ENCODE data around the gene DRAXIN. TPM values are rescaled to one million over a fixed set of nuclear protein-coding genes. Genes with fewer than 3 reads are reported as not detected.

Gene DRAXIN
- total RNA-seq, 1 donor from 2014 or later = 0.24 TPM

DNA sequence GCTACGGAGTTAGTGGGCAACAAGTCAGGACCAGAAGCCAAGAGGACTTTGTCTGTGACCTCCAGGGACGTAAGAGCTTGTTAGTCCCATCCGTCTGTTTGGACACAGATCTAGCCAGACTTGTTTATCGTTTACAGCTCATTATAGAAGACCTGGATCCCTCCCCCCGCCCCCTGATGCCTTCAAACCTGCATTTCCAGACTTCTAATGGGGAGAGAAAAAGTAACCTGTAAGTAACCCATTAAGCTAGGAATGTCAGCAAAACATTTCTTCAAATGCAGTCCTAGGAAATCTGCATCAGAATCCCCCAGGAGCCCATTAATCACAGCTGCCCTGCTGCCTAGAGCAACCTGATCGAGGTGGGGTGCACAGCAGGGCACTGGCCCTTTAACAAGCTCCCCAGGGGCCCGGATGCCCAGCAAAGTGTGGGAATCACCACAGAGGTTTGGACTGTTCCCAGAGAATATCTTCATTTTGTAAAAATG lies 9.2 kb upstream of the DRAXIN start:
- DNase-seq = no peak
- peaks cover 2% of the 10 kb centered on the region for H3K36me3 ChIP-seq
- peaks cover 14% of the 10 kb centered on the region for H3K4me1 ChIP-seq
- H3K4me3 ChIP-seq = no peak overlapping the region
- H3K27ac ChIP-seq = no peak overlapping the region
- TF ChIP-seq, protein P1, sequence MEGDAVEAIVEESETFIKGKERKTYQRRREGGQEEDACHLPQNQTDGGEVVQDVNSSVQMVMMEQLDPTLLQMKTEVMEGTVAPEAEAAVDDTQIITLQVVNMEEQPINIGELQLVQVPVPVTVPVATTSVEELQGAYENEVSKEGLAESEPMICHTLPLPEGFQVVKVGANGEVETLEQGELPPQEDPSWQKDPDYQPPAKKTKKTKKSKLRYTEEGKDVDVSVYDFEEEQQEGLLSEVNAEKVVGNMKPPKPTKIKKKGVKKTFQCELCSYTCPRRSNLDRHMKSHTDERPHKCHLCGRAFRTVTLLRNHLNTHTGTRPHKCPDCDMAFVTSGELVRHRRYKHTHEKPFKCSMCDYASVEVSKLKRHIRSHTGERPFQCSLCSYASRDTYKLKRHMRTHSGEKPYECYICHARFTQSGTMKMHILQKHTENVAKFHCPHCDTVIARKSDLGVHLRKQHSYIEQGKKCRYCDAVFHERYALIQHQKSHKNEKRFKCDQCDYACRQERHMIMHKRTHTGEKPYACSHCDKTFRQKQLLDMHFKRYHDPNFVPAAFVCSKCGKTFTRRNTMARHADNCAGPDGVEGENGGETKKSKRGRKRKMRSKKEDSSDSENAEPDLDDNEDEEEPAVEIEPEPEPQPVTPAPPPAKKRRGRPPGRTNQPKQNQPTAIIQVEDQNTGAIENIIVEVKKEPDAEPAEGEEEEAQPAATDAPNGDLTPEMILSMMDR (IDR thresholded peaks at IDR 0.05) = no peak
- H3K27me3 ChIP-seq (ENCODE audit: low read depth) = peaks cover 6% of the 10 kb centered on the region
- ATAC-seq = no peak
- intact Hi-C loops (cut with DNase I) = no loop called here
- H3K9me3 ChIP-seq = no peaks in the 10 kb centered on the region

DNA sequence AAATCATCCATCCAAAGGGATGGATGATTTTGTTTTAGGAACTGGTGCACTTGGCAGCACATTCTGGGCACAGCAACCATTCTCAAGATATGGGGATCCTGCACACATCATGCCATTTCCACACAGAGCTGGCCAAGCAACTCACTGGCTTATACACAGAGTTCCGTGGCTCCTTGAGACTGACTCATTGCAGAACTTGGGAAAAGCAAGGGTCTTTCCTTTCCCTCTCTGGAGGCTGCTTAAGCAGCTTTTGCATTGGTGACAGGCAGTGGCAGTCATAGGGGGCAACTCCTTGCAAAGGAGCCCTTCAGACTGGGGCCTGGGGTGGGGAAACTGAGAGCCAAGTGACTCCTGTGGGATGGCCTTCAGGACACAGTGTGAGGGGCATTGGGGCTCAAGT lies 8.7 kb upstream of the DRAXIN start:
- intact Hi-C loops (cut with DNase I) = no loop called here
- DNase-seq (no peak), ATAC-seq (no peak)
- Histone ChIP-seq H3K36me3 (no peaks in the 10 kb centered on the region), H3K4me3 (no peak overlapping the region), H3K27ac (no peak overlapping the region), H3K9me3 (no peaks in the 10 kb centered on the region), H3K27me3 (ENCODE audit: low read depth) (peaks cover 11% of the 10 kb centered on the region), H3K4me1 (peaks cover 14% of the 10 kb centered on the region)
- TF ChIP-seq, protein P1 (IDR thresholded peaks at IDR 0.05) = no peak

DNA sequence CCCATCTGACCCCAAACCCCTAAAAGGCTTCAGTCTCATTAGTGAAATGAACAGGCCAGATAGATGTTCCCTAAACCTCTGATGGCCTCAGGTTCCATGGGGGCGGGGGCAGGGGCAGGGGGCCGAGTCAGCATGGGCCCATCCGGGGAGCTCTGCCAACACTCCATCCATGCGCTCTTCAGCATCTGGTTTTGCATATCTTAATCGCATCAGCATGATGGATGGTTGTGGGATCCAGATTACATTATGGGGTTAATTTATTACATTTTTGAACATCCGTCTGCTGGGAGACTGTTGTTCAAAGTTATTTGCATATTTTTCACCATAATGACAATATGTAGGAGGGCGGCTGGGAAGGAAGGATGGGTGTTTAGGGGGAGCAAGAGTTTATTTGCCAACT lies 7.4 kb upstream of the DRAXIN start:
- Histone ChIP-seq H3K4me3 (no peak overlapping the region), H3K4me1 (peaks cover 14% of the 10 kb centered on the region), H3K9me3 (no peaks in the 10 kb centered on the region), H3K27ac (no peak overlapping the region), H3K36me3 (no peaks in the 10 kb centered on the region), H3K27me3 (ENCODE audit: low read depth) (peaks cover 24% of the 10 kb centered on the region)
- TF ChIP-seq, protein P1 (IDR thresholded peaks at IDR 0.05) = no peak
- no peak for ATAC-seq
- no peak for DNase-seq
- intact Hi-C loops (cut with DNase I) = no loop called here

DNA sequence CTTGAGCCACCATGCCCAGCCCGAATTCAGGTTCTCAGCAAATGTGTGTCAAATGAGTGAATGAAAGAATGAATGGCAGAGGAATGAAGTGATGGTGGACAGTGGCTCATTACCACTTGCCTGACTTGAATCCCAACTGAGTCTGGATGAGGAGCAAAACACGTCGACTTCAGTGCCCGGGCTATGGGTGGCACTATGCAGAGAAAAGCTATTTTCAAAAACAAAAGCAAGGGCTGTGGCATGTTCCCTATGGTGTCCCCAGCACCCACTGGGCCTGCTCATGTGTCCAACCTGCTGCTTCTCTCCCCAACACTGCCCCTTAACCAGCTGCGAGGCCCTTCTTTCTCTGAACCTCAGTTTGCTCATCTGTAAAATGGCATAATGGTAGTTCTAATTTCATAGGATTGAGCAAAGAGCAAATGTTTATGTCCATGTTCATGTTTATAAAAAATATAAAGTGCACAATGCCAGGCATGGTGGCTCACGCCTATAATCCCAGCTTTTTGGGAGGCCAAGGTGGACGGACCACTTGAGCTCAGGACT lies 6.2 kb upstream of the DRAXIN start:
- no peaks in the 10 kb centered on the region for H3K9me3 ChIP-seq
- H3K27me3 ChIP-seq (ENCODE audit: low read depth) = peaks cover 36% of the 10 kb centered on the region
- DNase-seq (no peak), ATAC-seq (no peak)
- H3K36me3 ChIP-seq = no peaks in the 10 kb centered on the region
- intact Hi-C loops (cut with DNase I) = no loop called here
- H3K4me1 ChIP-seq = peaks cover 10% of the 10 kb centered on the region
- TF ChIP-seq, protein P1 (IDR thresholded peaks at IDR 0.05) = no peak
- H3K27ac ChIP-seq = no peak overlapping the region
- no peak overlapping the region for H3K4me3 ChIP-seq

DNA sequence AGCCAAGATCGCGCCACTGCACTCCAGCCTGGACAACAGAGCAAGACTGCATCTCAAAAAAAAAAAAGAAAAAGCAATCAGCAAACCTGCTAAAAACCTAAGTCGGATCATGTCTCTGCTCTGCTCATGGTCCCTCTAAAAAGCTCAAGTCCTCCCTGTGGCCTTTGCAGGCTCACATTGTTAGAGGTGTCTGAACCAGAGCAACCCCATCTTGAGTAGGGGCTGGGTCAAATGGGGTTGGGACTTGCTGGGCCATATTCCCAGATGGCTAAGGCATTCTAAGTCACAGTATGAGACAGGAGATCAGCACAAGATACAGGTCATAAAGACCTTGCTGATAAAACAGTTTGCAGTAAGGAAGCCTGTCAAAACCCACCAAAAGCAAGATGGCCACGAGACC lies 3.0 kb upstream of the DRAXIN start:
- Histone ChIP-seq H3K36me3 (no peaks in the 10 kb centered on the region), H3K27ac (no peak overlapping the region), H3K9me3 (no peaks in the 10 kb centered on the region), H3K4me1 (peaks cover 11% of the 10 kb centered on the region), H3K27me3 (ENCODE audit: low read depth) (peaks cover 68% of the 10 kb centered on the region), H3K4me3 (no peak overlapping the region)
- DNase-seq (no peak), ATAC-seq (no peak)
- intact Hi-C loops (cut with DNase I) = no loop called here
- TF ChIP-seq, protein P1 (IDR thresholded peaks at IDR 0.05) = no peak
